ENCODE results near the gene SPECC1.
"Not testable (repeated sequence)": the region's sequence is repeated elsewhere in the genome, so short reads cannot be mapped to it uniquely, and the experiment has no call there.

- not testable (repeated sequence) for TF ChIP-seq CTCF (IDR thresholded peaks at IDR 0.05; ENCODE audit: low read depth, low read length, poor library complexity, severe bottlenecking); EZH2phosphoT487 (IDR thresholded peaks at IDR 0.05; ENCODE audit: borderline replicate concordance, low read length)
Observed at GRCh38 chr17:20100806-20101205, 91.6 kb downstream of the SPECC1 start.
